Epidermal melanocyte (primary cell): ENCODE measurements around the gene ZNF398.

ENCODE experiments used
- DNase-seq: peaks from one replicate; pipeline ENCODE4 v3.0.0; 2011; ENCODE audit warnings: low spot score; ENCODE audit not compliant: insufficient read length

ZNF398 gene

DNA sequence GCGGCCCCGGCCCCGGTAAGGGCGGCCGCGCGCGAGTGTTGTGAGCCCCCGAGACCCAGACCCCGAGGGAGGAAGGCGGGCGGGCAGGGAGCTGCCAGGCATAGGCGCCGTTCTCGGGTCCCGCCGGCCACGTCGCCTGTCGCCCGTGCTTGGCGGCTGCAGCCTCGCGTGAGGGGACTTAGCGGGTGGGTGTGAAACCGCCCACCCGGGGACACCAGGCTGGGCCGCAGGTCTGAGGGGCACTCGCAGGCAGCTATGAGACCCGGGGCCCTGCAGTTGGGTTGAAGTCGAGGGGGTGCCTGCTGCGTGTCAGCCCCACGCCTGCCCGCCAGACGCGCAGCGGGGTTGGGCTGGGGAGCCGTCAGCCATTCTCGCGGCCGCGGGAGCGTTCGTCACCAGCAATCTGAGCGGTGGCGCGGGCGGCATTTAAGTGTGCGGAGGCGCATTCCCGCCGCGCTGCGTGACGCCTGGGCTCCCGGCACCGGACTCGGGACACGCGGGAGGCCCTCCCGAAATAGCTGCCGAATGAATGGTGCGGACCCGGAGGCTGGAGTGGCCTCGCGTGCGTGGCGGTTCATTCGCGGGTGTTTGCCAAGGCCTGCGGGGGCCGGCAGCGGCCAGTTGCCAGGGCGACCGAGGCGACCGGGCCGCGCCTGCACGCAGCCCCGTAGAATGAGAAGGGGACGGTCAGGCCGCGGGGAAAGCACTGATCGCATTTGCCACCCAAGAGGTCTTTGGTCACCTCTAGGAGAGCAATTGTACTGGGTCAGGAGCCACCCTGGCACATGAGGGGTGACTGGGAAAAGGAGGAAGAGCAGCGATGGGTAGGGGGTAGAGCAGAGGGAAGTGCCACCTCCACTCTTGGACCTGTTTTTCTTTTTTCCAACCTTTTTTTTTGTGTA is 750 bp downstream of the ZNF398 start:
- DNase-seq, result peak; percentile 51

DNA sequence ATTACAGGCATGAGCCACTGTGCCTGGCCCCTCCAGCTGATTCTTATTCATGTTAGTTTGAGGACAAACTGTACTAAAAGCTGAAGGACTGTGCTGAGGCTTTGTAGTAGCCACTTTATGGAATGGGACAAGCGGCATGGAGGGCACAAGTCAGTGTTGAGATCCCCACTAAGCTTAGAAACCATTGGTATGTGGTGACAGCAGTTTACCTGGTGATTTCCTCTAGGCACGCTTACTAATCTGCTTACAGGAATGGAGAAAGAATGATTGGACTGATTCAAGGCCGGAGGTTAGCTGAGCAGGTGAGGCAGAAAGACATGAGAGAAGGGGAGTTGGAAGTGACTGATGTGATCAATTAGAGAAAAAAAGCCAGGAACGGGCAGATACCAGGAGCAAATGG is 3.7 kb downstream of the ZNF398 start:
- no peak for DNase-seq

DNA sequence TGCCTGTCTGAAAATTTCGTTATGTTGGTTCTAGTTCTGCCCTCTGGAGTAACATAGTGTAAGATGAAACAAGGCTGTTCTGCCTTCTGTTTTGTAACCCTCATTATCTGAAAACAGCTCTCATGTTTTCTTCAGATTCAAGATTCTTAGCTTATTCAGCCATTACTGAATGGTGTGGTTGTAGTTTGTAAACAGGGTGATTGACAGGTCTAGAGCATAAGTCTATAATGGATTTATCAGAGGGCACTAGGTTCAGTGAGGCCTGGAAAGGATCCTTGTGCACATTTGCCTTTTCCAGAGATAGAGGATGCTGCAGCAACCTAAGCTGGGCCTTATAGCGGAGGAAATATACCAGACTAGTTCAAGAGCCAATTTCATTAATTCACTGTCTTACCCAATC is 6.1 kb downstream of the ZNF398 start:
- DNase-seq, result no peak

DNA sequence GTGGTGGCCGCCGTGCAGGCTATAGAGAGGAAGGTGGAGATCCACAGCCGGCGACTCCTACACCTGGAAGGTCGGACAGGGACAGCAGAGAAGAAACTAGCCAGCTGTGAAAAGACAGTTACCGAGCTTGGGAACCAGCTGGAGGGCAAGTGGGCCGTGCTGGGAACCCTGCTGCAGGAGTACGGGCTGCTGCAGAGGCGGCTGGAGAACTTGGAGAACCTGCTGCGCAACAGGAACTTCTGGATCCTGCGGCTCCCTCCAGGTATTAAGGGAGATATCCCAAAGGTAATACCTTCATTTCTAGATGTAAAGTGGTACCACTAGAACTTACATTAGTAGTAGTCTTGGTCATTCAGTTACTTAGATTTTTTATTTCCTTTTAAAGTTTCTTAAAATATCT is 6.8 kb downstream of the ZNF398 start:
- no peak for DNase-seq

DNA sequence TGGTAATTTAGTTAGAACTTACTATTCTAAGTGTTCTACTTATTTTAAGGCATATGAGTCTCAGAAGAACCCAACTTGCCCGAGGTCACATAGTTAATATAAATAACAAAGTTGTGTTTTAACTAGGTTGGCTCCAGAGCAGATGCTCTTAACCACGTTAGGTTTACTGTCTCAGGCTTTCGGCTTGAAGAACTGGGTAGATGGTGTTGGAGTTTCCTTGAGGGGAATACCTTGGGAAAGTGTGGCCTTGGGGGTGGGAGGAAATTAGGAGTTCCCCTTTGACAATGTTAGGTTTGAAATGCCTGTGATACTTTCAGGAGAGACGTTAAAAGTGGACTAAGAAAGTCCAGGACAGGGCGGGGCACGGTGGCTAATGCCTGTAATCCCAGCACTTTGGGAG is 9.6 kb downstream of the ZNF398 start:
- DNase-seq, result no peak

DNA sequence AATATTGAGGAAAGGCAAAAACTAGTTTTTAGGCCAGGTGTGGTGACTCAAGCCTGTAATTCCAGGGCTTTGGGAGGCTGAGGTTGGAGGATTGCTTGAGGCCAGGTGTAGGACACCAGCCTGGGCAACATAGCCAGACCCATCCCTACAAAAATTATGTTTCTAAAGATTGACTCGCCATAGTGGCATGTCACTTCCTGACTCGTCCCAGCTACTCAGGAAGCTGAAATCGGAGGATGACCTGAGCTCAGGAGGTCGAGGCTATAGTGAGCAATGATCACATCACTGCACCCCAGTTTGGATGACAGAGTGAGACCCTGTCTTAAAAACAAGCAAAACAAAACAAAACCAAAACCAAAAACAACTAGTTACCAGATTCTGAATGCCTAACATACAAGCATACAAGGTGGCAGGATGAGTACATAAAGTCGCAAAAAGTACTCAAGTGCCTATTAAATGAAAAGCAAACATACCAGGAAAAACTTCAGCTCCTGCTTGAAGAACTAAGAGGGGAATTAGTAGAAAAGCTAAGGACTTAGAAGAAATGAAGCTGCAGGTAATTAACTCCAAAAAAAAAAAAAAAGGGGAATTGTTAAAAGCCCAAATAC is 14.1 kb downstream of the ZNF398 start:
- no peak for DNase-seq

DNA sequence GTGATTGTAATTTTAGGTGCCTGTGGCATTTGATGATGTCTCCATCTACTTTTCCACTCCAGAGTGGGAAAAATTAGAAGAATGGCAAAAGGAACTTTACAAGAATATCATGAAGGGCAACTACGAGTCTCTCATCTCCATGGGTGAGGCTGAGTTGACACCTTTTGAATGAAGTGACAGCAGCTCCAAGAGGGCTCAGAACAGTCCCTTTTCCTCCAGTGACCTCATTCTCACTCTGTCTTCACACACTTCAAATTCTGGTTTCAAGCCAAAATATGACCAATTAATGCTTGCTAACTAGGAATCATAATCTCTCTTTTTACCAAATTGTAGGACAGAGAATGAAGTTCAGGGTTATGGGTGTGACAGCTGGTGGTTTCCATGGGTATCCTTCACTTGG is 18.9 kb downstream of the ZNF398 start:
- no peak for DNase-seq

DNA sequence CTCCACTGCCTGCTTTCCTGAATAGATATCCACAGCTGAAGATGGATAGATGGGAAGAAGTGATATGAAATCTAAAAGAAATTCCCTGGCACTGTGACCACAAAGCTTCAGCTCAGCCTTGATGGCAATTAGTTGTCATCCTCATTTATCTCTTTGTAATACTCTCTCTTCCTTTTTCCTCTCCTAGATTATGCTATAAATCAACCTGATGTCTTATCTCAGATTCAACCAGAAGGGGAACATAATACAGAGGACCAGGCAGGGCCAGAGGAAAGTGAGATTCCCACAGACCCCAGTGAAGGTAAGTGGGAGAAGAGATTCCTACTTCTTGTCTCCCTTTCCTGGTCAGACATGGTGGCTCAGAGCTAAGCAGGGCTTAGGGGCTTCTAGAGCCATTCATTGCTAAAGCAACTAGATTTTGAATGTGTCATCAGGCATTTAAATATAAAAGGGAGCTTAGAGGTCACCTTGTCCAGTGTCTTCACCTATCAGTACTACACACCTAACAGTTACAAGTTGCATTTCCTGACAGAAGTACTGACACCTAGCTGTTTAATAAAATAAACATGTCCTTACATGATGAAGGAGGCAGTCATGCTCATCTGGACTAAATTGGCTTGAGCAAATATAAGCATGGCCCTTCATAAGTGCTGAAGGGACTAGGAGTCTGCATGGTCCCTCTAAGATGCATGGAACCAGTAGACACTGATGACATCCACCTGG is 19.5 kb downstream of the ZNF398 start:
- no peak for DNase-seq

DNA sequence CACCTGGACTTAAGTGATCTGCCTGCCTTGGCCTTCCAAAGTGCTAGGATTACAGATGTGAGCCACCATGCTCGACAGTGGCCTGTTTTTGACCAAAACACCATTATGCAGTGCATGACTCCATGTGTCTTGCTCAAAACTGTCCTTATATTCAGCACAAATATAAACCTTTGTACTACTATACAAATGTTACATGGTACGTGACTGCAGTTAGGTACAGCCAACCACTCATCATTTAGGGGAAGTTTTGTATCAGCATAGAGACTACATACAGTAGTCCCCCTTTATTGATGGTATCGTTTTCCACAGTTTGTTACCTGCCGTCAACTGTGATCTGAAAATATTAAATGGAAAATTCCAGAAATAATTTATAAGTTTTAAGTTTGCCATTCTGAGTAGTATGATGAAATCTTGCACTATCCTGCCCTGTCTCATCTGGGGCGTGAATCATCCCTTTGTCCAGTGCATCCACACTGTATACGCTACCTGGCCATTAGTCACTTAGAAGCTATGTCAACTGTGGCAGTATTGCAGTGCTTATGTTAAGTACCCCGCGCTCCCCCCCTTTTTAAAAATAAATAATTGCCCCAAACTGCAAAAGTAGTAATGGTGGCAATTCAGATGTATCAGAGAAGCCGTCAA is 24.8 kb downstream of the ZNF398 start:
- DNase-seq, result no peak

DNA sequence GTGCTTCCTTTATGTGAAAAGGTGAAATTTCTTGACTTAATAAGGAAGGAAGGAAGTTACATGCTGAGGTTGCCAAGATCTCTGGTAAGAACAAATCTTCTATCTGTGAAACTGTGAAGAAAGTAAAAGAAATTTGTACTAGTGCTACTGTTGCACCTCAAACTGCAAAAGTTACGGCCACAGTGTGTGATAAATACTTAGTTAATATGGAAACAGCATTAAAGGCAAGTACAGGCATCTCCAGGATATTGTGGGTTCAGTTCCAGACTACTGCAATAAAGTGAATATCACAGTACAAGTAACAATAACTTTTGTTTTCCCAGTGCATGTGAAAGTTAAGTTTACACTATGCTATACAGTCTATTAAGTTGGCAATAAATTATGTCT is 25.3 kb downstream of the ZNF398 start:
- no peak for DNase-seq

DNA sequence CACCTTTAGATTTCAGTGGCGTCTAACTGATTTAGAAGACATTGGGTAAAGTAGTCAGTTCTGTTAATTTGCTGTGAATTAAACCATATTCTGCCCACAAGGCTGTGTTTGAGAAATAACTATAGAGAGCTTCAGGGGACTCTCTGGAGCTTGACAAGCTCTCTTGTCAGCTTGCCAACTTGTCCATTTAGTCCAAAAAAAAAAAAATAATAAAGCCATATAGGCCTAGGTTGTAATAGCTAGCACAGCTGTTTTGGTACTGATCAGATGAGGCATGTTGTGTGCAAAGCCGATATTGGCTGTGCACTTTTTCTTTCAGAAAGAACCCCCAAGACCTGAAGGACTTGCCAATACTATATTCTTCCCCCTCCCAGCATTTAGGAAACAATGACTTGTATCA is 27.9 kb downstream of the ZNF398 start:
- no peak for DNase-seq

DNA sequence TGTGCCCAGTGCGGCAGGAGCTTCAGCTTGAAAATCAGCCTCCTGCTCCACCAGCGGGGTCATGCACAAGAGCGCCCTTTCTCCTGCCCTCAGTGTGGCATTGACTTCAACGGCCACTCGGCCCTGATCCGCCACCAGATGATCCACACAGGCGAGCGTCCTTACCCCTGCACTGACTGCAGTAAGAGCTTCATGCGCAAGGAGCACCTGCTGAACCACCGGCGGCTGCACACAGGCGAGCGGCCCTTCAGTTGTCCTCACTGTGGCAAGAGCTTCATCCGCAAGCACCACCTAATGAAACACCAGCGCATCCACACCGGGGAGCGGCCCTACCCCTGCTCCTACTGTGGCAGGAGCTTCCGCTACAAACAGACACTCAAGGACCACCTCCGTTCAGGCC is 32.0 kb downstream of the ZNF398 start:
- DNase-seq, result no peak

DNA sequence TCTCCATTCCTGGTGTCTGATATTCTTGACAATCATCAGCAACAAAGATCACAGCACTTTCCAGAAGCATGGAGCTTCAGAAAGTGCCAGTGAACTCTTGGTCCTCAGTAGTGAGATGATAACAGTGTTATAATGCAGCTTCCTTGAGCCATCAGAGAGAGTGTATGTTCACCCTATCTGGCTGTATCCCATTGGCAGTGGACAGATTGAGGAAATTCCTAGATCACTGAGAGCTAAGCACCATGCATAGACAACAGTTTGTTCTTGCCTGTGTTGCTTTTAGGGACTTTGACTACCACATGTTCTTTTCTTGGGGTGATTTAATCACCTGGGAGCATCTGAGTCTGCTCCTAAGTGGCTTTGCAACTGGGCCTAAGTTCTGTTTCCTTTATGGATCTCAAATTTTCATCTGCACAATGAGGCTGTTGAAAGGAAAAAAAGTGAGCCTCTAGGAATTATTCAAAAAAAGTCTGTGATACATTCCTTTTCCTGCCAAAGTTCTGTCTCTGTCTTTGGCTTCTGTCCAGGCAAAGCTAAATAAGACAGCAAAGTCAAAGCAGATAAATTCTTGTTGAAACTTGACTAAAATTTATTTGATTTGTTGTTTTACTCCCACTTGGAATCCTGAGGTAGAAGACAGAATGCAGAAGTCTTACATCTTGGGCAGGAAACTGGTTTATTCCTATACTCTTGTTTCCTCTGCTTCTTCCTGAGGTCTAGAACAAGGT is 33.6 kb downstream of the ZNF398 start:
- DNase-seq, result no peak

DNA sequence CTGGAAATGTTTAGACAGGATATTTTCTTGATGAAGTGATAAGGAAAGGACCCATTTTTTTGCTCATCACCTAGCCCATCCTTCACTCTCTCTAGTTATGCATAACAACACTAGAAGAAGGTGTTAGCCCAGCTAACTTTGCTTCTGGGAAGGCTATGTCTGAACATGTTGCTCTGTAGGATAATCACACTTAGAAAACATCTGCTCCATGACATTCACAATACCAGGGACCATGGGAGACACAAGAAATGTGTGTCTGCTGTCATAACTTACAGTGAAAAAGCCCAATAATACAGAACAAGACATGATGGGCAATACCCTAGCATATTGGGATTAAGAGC is 34.2 kb downstream of the ZNF398 start:
- DNase-seq, result no peak

DNA sequence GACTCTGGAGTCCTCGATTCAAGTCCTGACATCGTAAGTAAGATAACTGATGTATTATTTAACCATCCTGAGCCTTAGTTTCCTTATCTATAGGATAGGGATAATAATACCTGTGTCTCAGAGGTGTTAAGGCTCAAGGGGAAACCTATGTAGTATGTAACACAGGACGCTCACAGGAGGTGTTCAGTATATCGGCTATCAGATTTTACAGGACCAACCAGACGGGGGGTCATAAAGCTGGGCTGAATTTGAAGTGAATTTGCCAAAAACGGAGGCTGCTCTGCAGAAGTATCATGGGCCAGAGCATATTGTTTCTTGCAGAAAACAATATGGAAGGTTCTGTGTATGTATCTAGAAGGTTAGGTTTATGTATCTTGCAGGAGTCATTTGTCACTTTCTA is 37.0 kb downstream of the ZNF398 start:
- DNase-seq, result no peak

DNA sequence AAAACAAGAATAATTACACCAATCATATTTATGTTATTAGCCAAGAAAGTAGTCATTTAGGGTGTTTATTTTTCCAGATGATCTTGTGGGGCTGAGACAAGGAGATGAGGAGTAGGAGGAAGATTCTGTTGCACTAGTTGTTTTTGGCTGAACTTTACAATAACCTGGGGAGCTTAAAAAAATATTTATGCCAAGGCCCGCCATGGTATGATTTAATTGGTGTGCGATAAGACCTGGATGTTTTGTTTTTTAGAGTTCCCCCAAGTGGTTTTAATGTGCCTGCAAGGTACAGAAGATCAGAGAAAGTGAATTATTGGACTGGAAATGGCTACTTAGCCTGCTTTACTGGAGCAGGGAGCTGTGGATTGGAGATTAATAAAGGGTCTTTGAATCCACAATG is 41.0 kb downstream of the ZNF398 start:
- DNase-seq, result no peak

DNA sequence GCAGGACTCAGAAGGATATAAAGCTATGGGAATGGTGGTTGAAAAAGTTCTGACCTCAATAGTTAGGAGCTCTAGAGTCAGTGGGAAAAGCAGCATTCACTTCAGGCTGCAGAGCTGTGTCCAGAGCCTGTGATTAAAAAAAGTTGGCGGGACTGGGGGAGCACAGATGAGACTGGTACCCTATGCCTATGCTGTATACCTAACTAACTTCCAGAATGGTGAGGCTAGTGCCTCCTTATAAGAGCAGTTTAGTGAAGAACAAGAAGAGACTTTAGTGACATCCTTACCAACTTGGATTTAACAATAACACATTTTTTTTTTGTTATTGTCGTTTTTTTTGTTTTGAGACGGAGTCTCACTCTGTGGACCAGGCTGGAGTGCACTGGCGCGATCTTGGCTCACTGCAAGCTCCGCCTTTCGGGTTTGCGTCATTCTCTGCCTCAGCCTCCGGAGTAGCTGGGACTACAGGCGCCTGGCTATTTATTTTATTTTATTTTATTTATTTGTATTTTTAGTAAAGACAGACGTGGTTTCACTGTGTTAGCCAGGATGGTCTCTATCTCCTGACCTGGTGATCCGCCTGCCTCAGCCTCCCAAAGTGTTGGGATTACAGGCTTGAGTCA is 41.5 kb downstream of the ZNF398 start:
- no peak for DNase-seq

DNA sequence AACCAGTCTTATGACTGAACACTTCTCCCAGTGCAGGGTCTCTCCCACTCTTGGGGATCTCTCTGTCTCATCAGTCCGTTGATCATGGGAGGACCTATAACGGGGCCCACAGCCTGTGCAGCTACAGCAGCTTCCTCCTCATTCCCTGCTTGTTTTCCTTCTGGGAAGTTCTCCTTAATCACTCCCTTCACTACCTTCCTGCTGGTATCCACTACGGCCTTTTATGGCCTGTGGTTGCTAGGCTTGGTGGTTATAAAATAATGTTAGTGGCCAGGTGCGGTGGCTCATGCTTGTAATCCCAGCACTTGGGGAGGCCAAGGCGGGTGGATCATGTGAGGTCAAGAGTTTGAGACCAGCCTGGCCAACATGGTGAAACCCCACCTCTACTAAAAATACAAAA is 44.6 kb downstream of the ZNF398 start:
- no peak for DNase-seq

DNA sequence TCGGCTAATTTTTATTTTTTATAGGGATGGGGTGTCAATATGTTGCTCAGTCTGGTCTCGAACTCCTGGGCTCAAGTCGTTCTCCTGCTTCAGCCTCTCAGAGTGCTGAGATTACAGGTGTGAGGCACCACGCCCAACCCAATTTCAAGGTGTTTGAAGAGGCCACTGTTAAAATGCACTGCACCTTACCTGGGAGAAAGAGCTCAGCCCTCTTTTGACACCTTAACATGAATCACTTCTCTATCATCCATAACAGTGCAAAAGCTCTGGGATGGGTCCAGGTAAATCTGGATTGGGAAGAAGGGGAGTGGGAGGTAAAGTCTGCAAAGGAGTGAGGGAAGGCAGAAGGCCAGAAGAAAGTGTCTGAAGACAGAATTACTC is 47.5 kb downstream of the ZNF398 start:
- no peak for DNase-seq

DNA sequence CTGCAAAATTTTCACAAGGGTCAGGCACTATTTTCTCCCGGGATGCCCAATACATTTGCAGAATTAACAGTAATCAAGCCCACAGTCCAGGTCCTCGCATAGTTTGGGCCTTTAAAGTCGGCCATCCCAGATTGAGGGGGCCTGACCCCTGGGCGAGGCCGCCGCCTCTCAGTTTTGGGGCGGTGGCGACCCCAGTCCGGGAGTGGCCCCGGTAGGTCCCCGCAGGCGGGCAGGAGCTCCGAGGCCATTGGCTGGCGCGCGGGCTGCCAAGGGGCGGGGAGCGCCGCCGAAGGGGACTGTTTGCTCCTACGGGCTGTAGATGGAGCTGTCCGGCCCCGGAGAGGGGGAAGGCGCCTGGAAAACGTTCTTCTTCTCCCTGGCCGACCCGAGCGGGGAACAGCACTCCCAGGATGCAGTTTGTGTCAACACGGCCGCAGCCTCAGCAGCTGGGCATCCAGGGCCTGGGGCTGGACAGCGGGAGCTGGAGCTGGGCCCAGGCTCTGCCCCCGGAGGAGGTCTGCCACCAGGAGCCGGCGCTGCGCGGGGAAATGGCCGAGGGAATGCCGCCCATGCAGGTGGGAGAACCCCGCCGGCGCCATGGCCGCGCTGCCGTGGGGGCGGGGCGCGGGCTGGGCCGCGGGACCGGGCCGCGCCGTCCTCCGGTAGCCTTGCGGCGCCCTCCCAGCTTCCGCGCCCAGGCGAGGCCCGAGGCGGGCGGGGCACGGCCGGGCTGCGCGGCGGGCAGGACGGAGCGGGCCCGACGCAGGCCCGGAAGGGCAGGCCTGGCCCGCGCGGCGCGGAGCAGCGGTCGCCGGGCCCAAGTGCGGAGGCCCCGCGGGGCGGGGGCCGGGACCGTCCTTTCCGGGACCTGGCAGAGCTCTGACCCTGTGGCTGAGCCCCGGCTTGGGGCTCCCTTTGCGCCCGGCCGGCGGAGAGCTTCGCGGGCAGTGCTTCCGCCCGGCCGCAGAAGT is 48.2 kb downstream of the ZNF398 start, which contains the start of gene ZNF282:
Gene ZNF282, plus strand, starts transcription at position 367 of the 971 bp plus-strand sequence. Its CDS starts 44 bp downstream, at position 411.
- DNase-seq, result peak; percentile 92
